ENCODE results near the gene SLC8A1. TPM values are rescaled to one million over a fixed set of nuclear protein-coding genes. Genes with fewer than 3 reads are reported as not detected.

Gene SLC8A1
- total RNA-seq, 1 donor from 2014 or later = 5.7 TPM

DNA sequence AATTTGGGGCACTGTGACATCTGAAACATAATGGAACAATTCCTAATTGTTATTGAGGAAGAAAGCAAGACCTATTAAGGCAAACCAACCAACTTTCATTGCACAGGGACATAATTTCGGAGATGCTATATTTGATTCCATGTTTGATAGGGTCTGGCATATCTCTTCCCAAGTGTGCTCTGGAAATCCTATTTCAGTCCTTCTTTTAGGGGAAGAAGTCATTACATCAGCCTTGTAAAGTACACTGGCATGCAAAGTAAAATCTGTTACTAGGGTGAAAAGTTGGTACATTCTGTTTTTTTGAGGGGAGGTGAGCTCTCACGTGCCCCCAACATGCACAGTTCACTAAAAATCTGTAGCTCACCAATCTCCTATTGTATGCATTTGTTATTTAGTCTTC, 172.4 kb downstream of the SLC8A1 start:
- DNase-seq (ENCODE audit: low spot score, unreplicated experiment) = no peak

DNA sequence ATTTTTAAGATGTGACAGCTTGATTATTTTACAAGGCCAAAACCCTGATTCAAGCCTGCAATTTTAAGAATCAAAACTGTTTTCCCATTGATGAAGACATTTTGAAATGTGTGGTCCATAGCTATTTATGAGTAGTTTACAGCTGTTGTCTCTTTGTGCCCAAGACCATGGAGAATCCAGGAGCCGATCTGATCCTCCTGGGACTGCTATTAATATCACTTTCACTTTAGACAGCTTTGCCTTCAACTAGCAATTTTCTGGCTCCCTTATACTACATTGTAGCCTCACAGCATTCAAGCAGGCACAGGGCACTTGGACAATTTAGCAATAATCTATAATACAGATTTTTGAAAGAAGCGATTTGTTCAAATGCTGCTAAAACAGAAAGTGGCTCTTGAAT, 172.9 kb downstream of the SLC8A1 start:
- Mint-ChIP-seq H3K4me3 (ENCODE audit: low read depth) (no peak overlapping the region), H3K27ac (no peak overlapping the region), H3K27me3 (no peaks in the 10 kb centered on the region), H3K36me3 (ENCODE audit: insufficient read depth) (no peaks in the 10 kb centered on the region), H3K4me1 (ENCODE audit: low read depth) (no peaks in the 10 kb centered on the region), H3K9me3 (ENCODE audit: low read depth) (no peaks in the 10 kb centered on the region)
- no peak for DNase-seq (ENCODE audit: low spot score, unreplicated experiment)
- TF ChIP-seq CTCF (IDR thresholded peaks at IDR 0.05; ENCODE audit: unreplicated experiment) = no peak

More for the DNA sequence above, 172.4 kb downstream of the SLC8A1 start:
- Mint-ChIP-seq H3K9me3 (ENCODE audit: low read depth) (no peaks in the 10 kb centered on the region), H3K4me3 (ENCODE audit: low read depth) (no peak overlapping the region), H3K4me1 (ENCODE audit: low read depth) (no peaks in the 10 kb centered on the region), H3K36me3 (ENCODE audit: insufficient read depth) (no peaks in the 10 kb centered on the region), H3K27ac (no peak overlapping the region), H3K27me3 (no peaks in the 10 kb centered on the region)
- no peak for TF ChIP-seq CTCF (IDR thresholded peaks at IDR 0.05; ENCODE audit: unreplicated experiment)

- Mint-ChIP-seq H3K36me3 (ENCODE audit: insufficient read depth) (no peaks in the 10 kb centered on the region), H3K4me1 (ENCODE audit: low read depth) (peaks cover 11% of the 10 kb centered on the region), H3K27ac (no peak overlapping the region), H3K4me3 (ENCODE audit: low read depth) (no peak overlapping the region), H3K27me3 (no peaks in the 10 kb centered on the region), H3K9me3 (ENCODE audit: low read depth) (no peaks in the 10 kb centered on the region)
- no peak for TF ChIP-seq CTCF (IDR thresholded peaks at IDR 0.05; ENCODE audit: unreplicated experiment)
- DNase-seq (ENCODE audit: low spot score, unreplicated experiment) = no peak
Observed at GRCh38 chr2:40276076-40276475, 175.8 kb downstream of the SLC8A1 start.

GRCh38 chr2:40274270-40274669, 177.6 kb downstream of the SLC8A1 start:
- no peak overlapping the region for H3K27ac Mint-ChIP-seq
- H3K36me3 Mint-ChIP-seq (ENCODE audit: insufficient read depth) = no peaks in the 10 kb centered on the region
- H3K9me3 Mint-ChIP-seq (ENCODE audit: low read depth) = no peaks in the 10 kb centered on the region
- no peaks in the 10 kb centered on the region for H3K27me3 Mint-ChIP-seq
- H3K4me3 Mint-ChIP-seq (ENCODE audit: low read depth) = no peak overlapping the region
- no peak for DNase-seq (ENCODE audit: low spot score, unreplicated experiment)
- no peak for TF ChIP-seq CTCF (IDR thresholded peaks at IDR 0.05; ENCODE audit: unreplicated experiment)
- H3K4me1 Mint-ChIP-seq (ENCODE audit: low read depth) = peaks cover 16% of the 10 kb centered on the region

DNA sequence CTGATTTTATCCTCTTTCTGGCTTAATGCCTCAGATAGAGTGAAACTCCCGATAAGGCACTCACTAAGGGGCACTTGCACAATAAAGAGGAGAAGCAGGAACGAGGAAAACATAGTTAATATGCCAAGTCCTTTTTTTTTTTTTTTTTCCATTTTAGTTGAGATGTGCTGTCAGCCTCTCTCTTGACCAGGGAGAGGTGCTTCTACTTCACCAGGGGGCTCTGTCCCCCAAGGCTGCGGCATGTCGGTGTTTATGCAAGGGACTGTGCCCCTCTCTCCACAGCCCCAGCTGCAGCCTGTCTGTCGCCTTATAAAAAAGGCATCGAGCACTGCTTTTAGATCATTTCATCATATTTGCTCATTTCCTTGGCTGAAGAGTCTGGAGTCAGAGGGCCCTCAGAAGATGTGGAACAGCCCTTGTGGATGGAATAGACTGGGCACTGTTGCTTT, 178.1 kb downstream of the SLC8A1 start:
- H3K4me1 Mint-ChIP-seq (ENCODE audit: low read depth) = peaks cover 16% of the 10 kb centered on the region
- H3K36me3 Mint-ChIP-seq (ENCODE audit: insufficient read depth) = no peaks in the 10 kb centered on the region
- no peak overlapping the region for H3K4me3 Mint-ChIP-seq (ENCODE audit: low read depth)
- DNase-seq (ENCODE audit: low spot score, unreplicated experiment) = no peak
- no peak overlapping the region for H3K27ac Mint-ChIP-seq
- no peak for TF ChIP-seq CTCF (IDR thresholded peaks at IDR 0.05; ENCODE audit: unreplicated experiment)
- H3K9me3 Mint-ChIP-seq (ENCODE audit: low read depth) = no peaks in the 10 kb centered on the region
- no peaks in the 10 kb centered on the region for H3K27me3 Mint-ChIP-seq

All from progenitor cell of endocrine pancreas (in vitro differentiated cells).